ENCODE results near the gene DMAC2. TPM values are rescaled to one million over a fixed set of nuclear protein-coding genes. Genes with fewer than 3 reads are reported as not detected.
A peak's percentile ranks its signal among the peaks of the same experiment; 100 is the strongest.

Gene DMAC2
- total and polyA plus RNA-seq, 3 donors from 2014 or later = 24.6 to 35.8 (median 26.7) TPM

DNA sequence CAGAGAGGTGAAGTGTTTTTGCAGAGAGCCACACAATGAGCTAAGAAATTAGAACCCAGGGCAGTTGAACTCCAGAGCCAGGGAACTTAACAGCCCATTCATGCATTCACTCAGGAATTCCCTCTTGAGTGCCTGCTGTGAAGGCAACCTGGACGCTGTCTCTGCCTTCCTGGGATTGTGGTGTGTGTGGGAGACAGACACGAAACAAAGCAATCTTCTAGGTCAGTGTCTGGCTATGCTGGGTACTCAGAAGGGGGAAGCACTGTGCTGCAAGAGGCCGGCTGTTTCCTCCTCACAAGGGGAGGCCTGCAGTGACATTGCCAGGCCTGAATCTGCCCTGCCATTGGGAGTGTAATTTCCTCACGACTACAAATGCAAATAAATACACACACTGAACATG, 32.4 kb downstream of the DMAC2 start:
- peak; percentile 56 for DNase-seq
- intact Hi-C loops (cut with DNase I; ENCODE audit: low total_unique reads) = no loop called here
- Histone ChIP-seq H3K27me3 (no peaks in the 10 kb centered on the region), H3K36me3 (ENCODE audit: low read depth, missing control alignments) (no peaks in the 10 kb centered on the region), H3K27ac (peak overlapping the region in 1 of 2 donors; percentile 45), H3K4me1 (peaks cover 3% of the 10 kb centered on the region), H3K9me3 (no peaks in the 10 kb centered on the region), H3K4me3 (no peak overlapping the region)
- TF ChIP-seq POLR2A (IDR thresholded peaks at IDR 0.05) = no peak
- TF ChIP-seq, protein P1, sequence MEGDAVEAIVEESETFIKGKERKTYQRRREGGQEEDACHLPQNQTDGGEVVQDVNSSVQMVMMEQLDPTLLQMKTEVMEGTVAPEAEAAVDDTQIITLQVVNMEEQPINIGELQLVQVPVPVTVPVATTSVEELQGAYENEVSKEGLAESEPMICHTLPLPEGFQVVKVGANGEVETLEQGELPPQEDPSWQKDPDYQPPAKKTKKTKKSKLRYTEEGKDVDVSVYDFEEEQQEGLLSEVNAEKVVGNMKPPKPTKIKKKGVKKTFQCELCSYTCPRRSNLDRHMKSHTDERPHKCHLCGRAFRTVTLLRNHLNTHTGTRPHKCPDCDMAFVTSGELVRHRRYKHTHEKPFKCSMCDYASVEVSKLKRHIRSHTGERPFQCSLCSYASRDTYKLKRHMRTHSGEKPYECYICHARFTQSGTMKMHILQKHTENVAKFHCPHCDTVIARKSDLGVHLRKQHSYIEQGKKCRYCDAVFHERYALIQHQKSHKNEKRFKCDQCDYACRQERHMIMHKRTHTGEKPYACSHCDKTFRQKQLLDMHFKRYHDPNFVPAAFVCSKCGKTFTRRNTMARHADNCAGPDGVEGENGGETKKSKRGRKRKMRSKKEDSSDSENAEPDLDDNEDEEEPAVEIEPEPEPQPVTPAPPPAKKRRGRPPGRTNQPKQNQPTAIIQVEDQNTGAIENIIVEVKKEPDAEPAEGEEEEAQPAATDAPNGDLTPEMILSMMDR (IDR thresholded peaks at IDR 0.05) = no peak
- 43 to 81% methylated on average over 2 to 4 of the region's 4 CpGs for WGBS, 2 donors

DNA sequence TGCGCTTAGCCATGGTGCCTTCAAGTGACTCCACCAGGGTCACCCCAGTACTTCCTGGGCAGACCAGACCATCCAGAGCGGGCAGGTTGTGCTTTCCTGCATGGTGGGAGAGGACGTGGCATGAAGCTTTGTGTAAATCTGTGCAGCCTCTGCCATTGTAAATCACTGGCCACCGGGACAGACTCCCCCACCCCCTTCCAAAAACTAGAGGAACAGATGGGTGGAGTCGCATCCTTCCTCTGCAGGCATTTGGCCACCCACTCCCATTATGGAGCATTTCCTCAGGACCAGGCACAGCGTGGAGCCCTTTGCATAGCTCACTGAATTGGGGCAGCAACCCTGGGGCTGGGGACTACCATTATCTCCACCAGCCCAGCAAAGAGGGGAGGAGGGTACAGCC, 33.9 kb downstream of the DMAC2 start:
- H3K36me3 ChIP-seq (ENCODE audit: low read depth, missing control alignments) = no peaks in the 10 kb centered on the region
- H3K27ac ChIP-seq = no peak overlapping the region
- intact Hi-C loops (cut with DNase I; ENCODE audit: low total_unique reads) = no loop called here
- no peak for DNase-seq
- no peaks in the 10 kb centered on the region for H3K9me3 ChIP-seq
- H3K4me3 ChIP-seq = no peak overlapping the region
- peaks cover 3% of the 10 kb centered on the region for H3K4me1 ChIP-seq
- 87 to 91% methylated on average over 5 to 6 of the region's 6 CpGs for WGBS, 2 donors
- H3K27me3 ChIP-seq = no peaks in the 10 kb centered on the region
- TF ChIP-seq POLR2A (IDR thresholded peaks at IDR 0.05) = no peak
- TF ChIP-seq, protein P1 (IDR thresholded peaks at IDR 0.05) = no peak

DNA sequence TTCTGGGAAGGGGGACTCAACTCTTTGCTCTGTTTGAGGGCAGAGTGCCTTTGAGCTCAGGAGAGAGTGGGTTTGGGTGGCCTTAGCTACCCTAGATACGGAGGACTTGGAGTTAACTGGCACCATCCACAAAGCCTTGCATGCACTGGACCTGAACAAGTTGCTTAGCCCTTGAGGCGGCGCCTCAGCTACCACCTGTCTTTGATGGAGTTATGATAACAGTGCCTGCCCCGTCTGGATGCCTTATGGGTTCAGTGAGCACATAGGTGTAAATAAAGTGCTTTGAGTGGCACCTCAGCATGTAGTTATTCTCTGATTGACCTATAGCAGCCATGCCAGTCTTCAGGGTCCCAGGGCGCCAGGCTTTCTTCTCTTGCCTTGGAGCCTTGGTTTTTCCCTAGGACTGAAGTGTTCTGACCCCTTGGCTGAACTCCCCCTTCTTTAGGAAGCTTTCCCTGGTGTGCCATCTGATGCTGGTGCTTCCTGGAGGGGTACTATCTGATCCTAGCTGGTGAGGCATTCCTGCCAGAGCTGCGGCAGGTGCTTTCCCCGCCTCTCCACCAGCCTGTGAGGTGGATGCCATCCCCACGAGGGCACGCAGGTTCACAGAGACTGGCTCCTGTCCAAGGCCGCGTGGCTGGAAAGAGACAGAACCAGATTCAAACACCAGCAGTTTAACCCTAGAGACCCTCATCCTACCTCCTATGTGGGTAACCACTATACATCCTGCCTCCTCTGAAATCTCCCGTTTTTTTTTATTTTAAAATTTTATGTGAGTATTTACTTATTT, 36.3 kb downstream of the DMAC2 start:
- intact Hi-C loops (cut with DNase I; ENCODE audit: low total_unique reads) = no loop called here
- H3K4me3 ChIP-seq = no peak overlapping the region
- peaks cover 10% of the 10 kb centered on the region for H3K4me1 ChIP-seq
- H3K27me3 ChIP-seq = no peaks in the 10 kb centered on the region
- WGBS, 2 donors = 62 to 66% methylated on average over 11 to 12 of the region's 12 CpGs
- H3K36me3 ChIP-seq (ENCODE audit: low read depth, missing control alignments) = no peaks in the 10 kb centered on the region
- no peak overlapping the region for H3K27ac ChIP-seq
- DNase-seq = no peak
- no peaks in the 10 kb centered on the region for H3K9me3 ChIP-seq
- TF ChIP-seq POLR2A (IDR thresholded peaks at IDR 0.05) = no peak
- TF ChIP-seq, protein P1 (IDR thresholded peaks at IDR 0.05) = no peak

DNA sequence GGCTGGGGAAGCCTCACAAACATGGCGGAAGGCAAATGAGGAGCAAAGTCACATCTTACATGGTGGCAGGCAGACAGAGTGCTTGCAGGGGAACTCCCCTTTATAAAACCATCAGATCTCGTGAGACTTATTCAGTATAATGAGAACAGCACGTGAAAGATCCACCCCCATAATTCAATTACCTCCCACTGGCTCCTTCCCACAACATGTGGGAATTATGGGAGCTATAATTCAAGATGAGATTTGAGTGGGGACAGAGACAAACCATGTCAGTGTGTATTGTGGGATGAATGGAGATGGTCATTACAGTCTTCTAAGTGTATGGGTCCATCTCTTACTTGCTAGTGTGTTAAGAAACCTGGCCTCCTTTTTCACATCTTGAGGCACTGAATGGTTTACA, 37.7 kb downstream of the DMAC2 start:
- no peaks in the 10 kb centered on the region for H3K27me3 ChIP-seq
- H3K36me3 ChIP-seq (ENCODE audit: low read depth, missing control alignments) = no peaks in the 10 kb centered on the region
- H3K9me3 ChIP-seq = no peaks in the 10 kb centered on the region
- no peak overlapping the region for H3K27ac ChIP-seq
- no peak for DNase-seq
- TF ChIP-seq POLR2A (IDR thresholded peaks at IDR 0.05) = no peak
- TF ChIP-seq, protein P1 (IDR thresholded peaks at IDR 0.05) = no peak
- WGBS, 2 donors = 56 to 82% methylated on average over 3 of the region's 3 CpGs
- intact Hi-C loops (cut with DNase I; ENCODE audit: low total_unique reads) = no loop called here
- peaks cover 10% of the 10 kb centered on the region for H3K4me1 ChIP-seq
- H3K4me3 ChIP-seq = no peak overlapping the region

DNA sequence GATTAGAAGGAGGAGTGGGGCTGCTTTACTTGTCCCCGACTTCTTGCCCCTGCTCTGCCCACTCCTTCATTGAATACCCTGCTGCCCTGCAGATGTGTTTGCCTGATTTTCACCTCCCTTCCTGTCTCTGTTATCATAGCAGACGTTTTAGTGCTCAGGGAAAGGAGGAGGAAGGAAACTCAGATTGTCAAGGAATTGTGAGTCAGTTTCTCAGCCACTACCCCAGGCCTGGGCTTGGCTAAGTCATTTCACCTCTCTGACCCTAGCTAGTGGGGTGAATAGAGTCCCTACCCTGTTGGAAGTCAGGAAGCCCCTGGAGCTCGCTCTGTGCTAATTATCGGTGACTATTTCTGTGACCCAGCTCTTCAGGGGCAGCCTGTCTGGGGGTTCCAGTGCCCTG, 38.2 kb downstream of the DMAC2 start:
- 73 to 78% methylated on average over 4 of the region's 4 CpGs for WGBS, 2 donors
- Histone ChIP-seq H3K36me3 (ENCODE audit: low read depth, missing control alignments) (no peaks in the 10 kb centered on the region), H3K27me3 (no peaks in the 10 kb centered on the region), H3K9me3 (no peaks in the 10 kb centered on the region), H3K27ac (no peak overlapping the region), H3K4me3 (no peak overlapping the region), H3K4me1 (peaks cover 13% of the 10 kb centered on the region)
- intact Hi-C loops (cut with DNase I; ENCODE audit: low total_unique reads) = no loop called here
- no peak for DNase-seq
- no peak for TF ChIP-seq POLR2A (IDR thresholded peaks at IDR 0.05)
- TF ChIP-seq, protein P1 (IDR thresholded peaks at IDR 0.05) = no peak

Measured in testis (tissue), 3 donors.